ENCODE measurements around the gene MFSD8. TPM values are rescaled to one million over a fixed set of nuclear protein-coding genes. Genes with fewer than 3 reads are reported as not detected.

Gene MFSD8
- total and polyA plus RNA-seq, 2 of the 4 experiments (the other 2 are of a cell fraction), result 8.8 to 36.7 TPM

- no CpG with 5 or more reads among the region's 2 CpGs for WGBS, 2 experiments (ENCODE audit: extremely low coverage in 2 of 2, insufficient read length in 1 of 2)
- dilution Hi-C loops (cut with HindIII; ENCODE audit: low sequenced_read_pairs, unreplicated experiment), result no loop called here
Observed at GRCh38 chr4:127982445-127982844, 17.5 kb upstream of the MFSD8 start.

More at GRCh38 chr4:127982445-127982844, 17.5 kb upstream of the MFSD8 start:
- Histone ChIP-seq H4K20me1 (ENCODE audit: insufficient read depth, low read length) (no peaks in the 10 kb centered on the region), H3K4me3 (ENCODE audit: insufficient read depth, low read depth, low read length) (no peak overlapping the region), H3K9me1 (ENCODE audit: insufficient read depth, low read length) (no peaks in the 10 kb centered on the region), H2BK5ac (ENCODE audit: low read depth, low read length, poor library complexity, severe bottlenecking) (no peak overlapping the region), H4K8ac (ENCODE audit: low read depth in 2 of 2, low read length in 2 of 2) (no peak overlapping the region), H2BK15ac (ENCODE audit: low read depth, low read length) (no peak overlapping the region), H4K91ac (ENCODE audit: insufficient read depth, low read depth, low read length) (no peak overlapping the region), H3K56ac (ENCODE audit: extremely low read depth, insufficient read depth, low read length) (no peak overlapping the region), H2AFZ (replicated peaks; ENCODE audit: low read length, poor library complexity) (no peak overlapping the region), H2AK5ac (ENCODE audit: low read depth, low read length) (no peak overlapping the region), H3K23ac (ENCODE audit: low read depth, low read length) (no peak overlapping the region), H2BK20ac (ENCODE audit: low read depth, low read length) (no peak overlapping the region), H3K14ac (replicated peaks; ENCODE audit: low read depth, low read length) (no peak overlapping the region), H3K4me1 (ENCODE audit: control insufficient read depth, insufficient read depth, low read length) (no peaks in the 10 kb centered on the region), H3K79me1 (ENCODE audit: low read depth in 1 of 2, low read length in 2 of 2) (no peaks in the 10 kb centered on the region; a peak in 1 of 4 replicates), H3K4ac (ENCODE audit: low read depth, low read length) (no peak overlapping the region), H3K4me2 (ENCODE audit: low read depth, low read length) (no peak overlapping the region), H3K18ac (ENCODE audit: low read depth, low read length) (no peak overlapping the region), H3K9me3 (ENCODE audit: control insufficient read depth, insufficient read depth, low read length) (no peaks in the 10 kb centered on the region), H2AK9ac (replicated peaks; ENCODE audit: low read depth, low read length, poor library complexity) (no peak overlapping the region), H3K9ac (ENCODE audit: low read depth, low read length) (no peak overlapping the region), H3K27ac (ENCODE audit: insufficient read depth, low read length) (no peak overlapping the region), H4K5ac (ENCODE audit: low read depth, low read length) (no peak overlapping the region), H2BK120ac (ENCODE audit: low read depth, low read length) (no peak overlapping the region), H3K36me3 (ENCODE audit: control insufficient read depth, insufficient read depth, low read length) (peaks cover 3% of the 10 kb centered on the region; the same call in 1 of the 2 replicates), H3K27me3 (ENCODE audit: control insufficient read depth, insufficient read depth, low read length) (no peaks in the 10 kb centered on the region)
- in situ Hi-C loops (cut with MboI; ENCODE audit: low sequenced_read_pairs) (no loop called here), intact Hi-C loops (cut with micrococcal nuclease) (no loop called here)
- ATAC-seq (ENCODE audit: low read depth), result no peak
- no peak for DNase-seq
- no peak for TF ChIP-seq CTCF (conservative IDR thresholded peaks at IDR 0.05; ENCODE audit: low read depth, low read length)
- TF ChIP-seq CEBPB (IDR thresholded peaks at IDR 0.05; ENCODE audit: low read depth, low read length), result no peak
- no peak for TF ChIP-seq RFX5 (IDR thresholded peaks at IDR 0.05; ENCODE audit: low read depth, low read length)
- TF ChIP-seq SMC3 (IDR thresholded peaks at IDR 0.05; ENCODE audit: low read depth, low read length), result no peak
- TF ChIP-seq MAZ (IDR thresholded peaks at IDR 0.05; ENCODE audit: borderline replicate concordance, low read depth, low read length), result no peak
- TF ChIP-seq MAFK (IDR thresholded peaks at IDR 0.05; ENCODE audit: low read depth, low read length), result no peak
- TF ChIP-seq BHLHE40 (IDR thresholded peaks at IDR 0.05; ENCODE audit: low read depth, low read length), result no peak
- TF ChIP-seq CHD1 (IDR thresholded peaks at IDR 0.05; ENCODE audit: low read depth, low read length), result no peak
- TF ChIP-seq FOS (IDR thresholded peaks at IDR 0.05; ENCODE audit: low read depth, low read length), result no peak
- no peak for TF ChIP-seq RCOR1 (IDR thresholded peaks at IDR 0.05; ENCODE audit: insufficient replicate concordance, low read length)
- TF ChIP-seq NFE2L2 (IDR thresholded peaks at IDR 0.05; ENCODE audit: low read depth, low read length), result no peak
- ChIA-PET POLR2A (ENCODE audit: unreplicated experiment) (no interaction called here), CTCF (no interaction called here)
- no TSS peak for BruUV-seq (replicated peaks)

Data from IMR-90 (cell line).